ENCODE data around the gene MRPL53. TPM values are rescaled to one million over a fixed set of nuclear protein-coding genes. Genes with fewer than 3 reads are reported as not detected.

Gene MRPL53
- total RNA-seq (100 to 1,000 TPM in 1 of 2 donors, 10 to 100 TPM in 1; 23.3 to 106 TPM), polyA plus RNA-seq (10 to 100 TPM; 70.6 to 70.9 TPM)
- long read RNA-seq, donor 1, transcript MRPL53-201 (3 exons, 1,162 nt): major isoform, 48 of 60 reads
- long read RNA-seq, donor 1, partial matches to known transcripts: 6 of 60 reads
- long read RNA-seq, donor 1, other reads (novel, unspliced or antisense): 0 of 60 reads
- long read RNA-seq, donor 2, transcript MRPL53-201 (3 exons, 1,162 nt): major isoform, 30 of 32 reads
- long read RNA-seq, donor 2, partial matches to known transcripts: 0 of 32 reads
- long read RNA-seq, donor 2, other reads (novel, unspliced or antisense): 0 of 32 reads
- long read RNA-seq, donor 3, transcript MRPL53-201 (3 exons, 1,162 nt): major isoform, 24 of 26 reads
- long read RNA-seq, donor 3, partial matches to known transcripts: 0 of 26 reads
- long read RNA-seq, donor 3, other reads (novel, unspliced or antisense): 0 of 26 reads
- long read RNA-seq, donor 4, transcript MRPL53-201 (3 exons, 1,162 nt): major isoform, 34 of 37 reads
- long read RNA-seq, donor 4, partial matches to known transcripts: 0 of 37 reads
- long read RNA-seq, donor 4, other reads (novel, unspliced or antisense): 0 of 37 reads
- long read RNA-seq, donor 5, transcript MRPL53-202 (2 exons, 386 nt): minor isoform, 6 of 87 reads
- long read RNA-seq, donor 5, transcript MRPL53-201 (3 exons, 1,162 nt): major isoform, 75 of 87 reads
- long read RNA-seq, donor 5, partial matches to known transcripts: 5 of 87 reads
- long read RNA-seq, donor 5, other reads (novel, unspliced or antisense): 0 of 87 reads

DNA sequence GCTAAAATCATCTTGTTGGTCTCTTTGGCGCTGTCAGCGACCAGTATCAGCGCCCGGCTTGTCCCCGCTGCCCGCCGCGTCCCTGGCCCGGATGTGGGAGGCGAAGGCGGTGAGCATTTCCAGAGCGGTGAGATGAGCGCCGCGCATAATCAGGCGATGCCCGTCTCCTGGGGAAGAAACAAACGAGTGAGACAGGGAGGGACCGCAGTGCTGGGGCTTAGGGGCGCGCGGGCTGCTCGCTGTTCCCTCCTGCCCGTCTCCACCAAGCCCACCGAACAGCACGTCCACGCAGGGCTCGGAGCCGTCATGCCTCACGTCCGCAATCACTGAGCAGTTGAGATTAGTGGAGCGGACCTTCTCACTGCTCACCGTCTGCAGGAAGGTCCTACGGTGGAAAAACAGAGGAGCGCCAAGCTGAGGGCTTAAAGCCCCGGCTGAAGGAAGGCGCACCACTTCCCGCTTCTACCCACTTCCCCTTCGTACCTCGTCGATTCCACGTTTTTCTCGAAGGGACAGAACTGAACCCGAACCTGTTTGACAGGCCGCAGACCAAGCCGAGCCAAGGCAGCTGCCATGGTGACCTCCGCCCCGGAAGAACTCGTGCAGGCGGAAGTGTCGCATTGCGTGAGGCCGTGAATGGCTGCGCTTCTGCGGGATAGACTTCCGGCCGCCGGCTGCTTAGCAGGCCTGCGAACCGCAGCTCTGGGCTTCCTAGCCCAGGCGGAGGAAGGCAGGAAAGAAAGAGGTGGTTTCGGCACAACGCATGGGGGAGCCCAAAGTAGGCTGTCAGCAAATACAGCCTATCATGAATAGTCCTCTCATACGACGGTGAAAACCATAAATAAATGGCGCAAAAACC is at the start of gene MRPL53:
TSS of gene MRPL53 (minus strand) at position 595 of the 859 bp plus-strand sequence. CDS start at position 575, 20 bp downstream.
- peak within 1 kb of the TSS; percentile 63 to 83 for H3K9ac ChIP-seq (ENCODE audit: insufficient read depth in 1 of 2, low read length in 2 of 2)
- no peaks in the 10 kb centered on the region for H3K9me3 ChIP-seq (ENCODE audit: control insufficient read depth in 4 of 4, insufficient read depth in 3 of 4, low read length in 3 of 4)
- WGBS, 2 donors: 0 to 1% methylated on average over 65 to 66 of the region's 66 CpGs
- H3K27me3 ChIP-seq (ENCODE audit: control insufficient read depth in 3 of 3, insufficient read depth in 3 of 3, low read length in 2 of 3): no peaks in the 10 kb centered on the region
- H3K27ac ChIP-seq (ENCODE audit: low read depth in 1 of 2, low read length in 1 of 2): peak within 1 kb of the TSS; percentile 88 to 95
- ATAC-seq (ENCODE audit: insufficient read depth, low FRiP score) (peak; percentile 94), DNase-seq (peak; percentile 96 to 98 (median 97))
- TF ChIP-seq, protein P1, sequence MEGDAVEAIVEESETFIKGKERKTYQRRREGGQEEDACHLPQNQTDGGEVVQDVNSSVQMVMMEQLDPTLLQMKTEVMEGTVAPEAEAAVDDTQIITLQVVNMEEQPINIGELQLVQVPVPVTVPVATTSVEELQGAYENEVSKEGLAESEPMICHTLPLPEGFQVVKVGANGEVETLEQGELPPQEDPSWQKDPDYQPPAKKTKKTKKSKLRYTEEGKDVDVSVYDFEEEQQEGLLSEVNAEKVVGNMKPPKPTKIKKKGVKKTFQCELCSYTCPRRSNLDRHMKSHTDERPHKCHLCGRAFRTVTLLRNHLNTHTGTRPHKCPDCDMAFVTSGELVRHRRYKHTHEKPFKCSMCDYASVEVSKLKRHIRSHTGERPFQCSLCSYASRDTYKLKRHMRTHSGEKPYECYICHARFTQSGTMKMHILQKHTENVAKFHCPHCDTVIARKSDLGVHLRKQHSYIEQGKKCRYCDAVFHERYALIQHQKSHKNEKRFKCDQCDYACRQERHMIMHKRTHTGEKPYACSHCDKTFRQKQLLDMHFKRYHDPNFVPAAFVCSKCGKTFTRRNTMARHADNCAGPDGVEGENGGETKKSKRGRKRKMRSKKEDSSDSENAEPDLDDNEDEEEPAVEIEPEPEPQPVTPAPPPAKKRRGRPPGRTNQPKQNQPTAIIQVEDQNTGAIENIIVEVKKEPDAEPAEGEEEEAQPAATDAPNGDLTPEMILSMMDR (IDR thresholded peaks at IDR 0.05; ENCODE audit: control extremely low read depth, extremely low read depth): no peak
- peaks cover 6 to 20% (median 9%) of the 10 kb centered on the region in 4 donors for H3K36me3 ChIP-seq (ENCODE audit: control insufficient read depth in 4 of 4, insufficient read depth in 4 of 4, low read length in 4 of 4)
- H3K4me3 ChIP-seq: peak within 1 kb of the TSS; percentile 73
- H3K4me1 ChIP-seq (ENCODE audit: control insufficient read depth in 5 of 5, insufficient read depth in 5 of 5, low read length in 5 of 5): peaks cover 3 to 15% (median 7%) of the 10 kb centered on the region in 5 donors

DNA sequence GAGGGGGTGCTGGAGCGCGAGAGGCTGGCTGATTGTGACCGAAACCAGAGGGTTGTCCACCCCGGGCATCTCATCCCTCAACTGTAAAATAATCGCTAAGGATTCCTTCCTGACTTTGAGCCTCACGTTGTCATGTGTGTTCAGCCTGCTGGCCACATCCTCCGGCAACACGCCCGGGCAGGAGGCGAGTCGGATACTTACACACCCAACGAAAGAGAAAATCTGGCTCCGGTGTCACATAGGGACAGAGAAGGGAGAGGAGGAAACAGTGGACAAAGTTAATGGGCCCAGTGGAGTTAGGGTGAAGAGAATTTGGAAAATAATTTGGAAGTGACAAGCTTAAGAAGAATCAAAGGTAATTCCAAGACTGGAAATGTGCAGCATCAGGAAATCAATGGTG is 44.2 kb upstream of the MRPL53 start:
- 67 to 68% methylated on average over 13 of the region's 13 CpGs for WGBS, 2 donors
- peaks cover 0 to 14% (median 0%) of the 10 kb centered on the region in 4 donors for H3K9me3 ChIP-seq (ENCODE audit: control insufficient read depth in 4 of 4, insufficient read depth in 3 of 4, low read length in 3 of 4)
- H3K4me1 ChIP-seq (ENCODE audit: control insufficient read depth in 5 of 5, insufficient read depth in 5 of 5, low read length in 5 of 5): peaks cover 0 to 21% (median 0%) of the 10 kb centered on the region in 5 donors
- H3K4me3 ChIP-seq: no peak overlapping the region
- TF ChIP-seq, protein P1 (IDR thresholded peaks at IDR 0.05; ENCODE audit: control extremely low read depth, extremely low read depth): no peak
- no peaks in the 10 kb centered on the region for H3K36me3 ChIP-seq (ENCODE audit: control insufficient read depth in 4 of 4, insufficient read depth in 4 of 4, low read length in 4 of 4)
- ATAC-seq (ENCODE audit: insufficient read depth, low FRiP score) (no peak), DNase-seq (no peak)
- peaks cover 9 to 76% (median 70%) of the 10 kb centered on the region in 3 donors for H3K27me3 ChIP-seq (ENCODE audit: control insufficient read depth in 3 of 3, insufficient read depth in 3 of 3, low read length in 2 of 3)
- no peak overlapping the region for H3K9ac ChIP-seq (ENCODE audit: insufficient read depth in 1 of 2, low read length in 2 of 2)
- H3K27ac ChIP-seq (ENCODE audit: low read depth in 1 of 2, low read length in 1 of 2): no peak overlapping the region

DNA sequence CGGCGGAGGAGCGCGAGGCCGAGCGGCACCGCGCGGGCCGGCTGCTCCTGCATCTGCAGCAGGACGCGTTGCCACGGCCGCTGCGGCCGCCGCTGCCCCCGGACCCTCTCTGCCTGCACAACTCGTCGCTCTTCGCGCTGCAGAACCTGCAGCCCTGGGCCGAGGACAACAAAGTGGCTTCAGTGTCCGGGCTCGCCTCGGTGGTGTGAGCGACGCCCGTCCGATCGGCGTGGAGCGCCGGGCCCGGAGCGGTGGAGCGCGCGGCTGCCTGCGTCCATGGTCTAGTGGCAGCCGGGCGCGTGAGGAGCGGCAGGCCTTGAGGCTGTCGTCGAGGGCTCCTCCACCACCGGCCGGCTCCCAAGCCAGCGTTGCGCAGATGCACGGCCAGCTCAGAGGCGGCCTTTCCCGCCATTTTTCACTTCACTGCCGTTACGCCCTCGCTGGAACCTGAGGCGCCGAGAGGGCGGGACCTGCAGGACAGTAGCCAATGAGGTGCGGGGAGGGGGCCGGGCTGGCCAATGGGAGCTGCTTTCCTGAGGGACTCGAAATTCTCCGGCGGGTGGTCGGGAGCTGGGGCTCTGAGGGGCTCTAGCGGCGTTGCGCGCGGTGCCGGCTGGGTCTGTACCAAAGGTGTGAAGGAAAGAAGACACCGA is 43.6 kb upstream of the MRPL53 start:
- DNase-seq (peak; percentile 63 to 80 (median 67)), ATAC-seq (ENCODE audit: insufficient read depth, low FRiP score) (no peak)
- H3K36me3 ChIP-seq (ENCODE audit: control insufficient read depth in 4 of 4, insufficient read depth in 4 of 4, low read length in 4 of 4): no peaks in the 10 kb centered on the region

More for the DNA sequence above, 43.6 kb upstream of the MRPL53 start:
- Histone ChIP-seq H3K27ac (ENCODE audit: low read depth in 1 of 2, low read length in 1 of 2) (no peak overlapping the region), H3K4me1 (ENCODE audit: control insufficient read depth in 5 of 5, insufficient read depth in 5 of 5, low read length in 5 of 5) (peaks cover 0 to 21% (median 0%) of the 10 kb centered on the region in 5 donors), H3K4me3 (peak overlapping the region; percentile 11), H3K27me3 (ENCODE audit: control insufficient read depth in 3 of 3, insufficient read depth in 3 of 3, low read length in 2 of 3) (peaks cover 9 to 82% (median 76%) of the 10 kb centered on the region in 3 donors), H3K9me3 (ENCODE audit: control insufficient read depth in 4 of 4, insufficient read depth in 3 of 4, low read length in 3 of 4) (peaks cover 0 to 14% (median 0%) of the 10 kb centered on the region in 4 donors), H3K9ac (ENCODE audit: insufficient read depth in 1 of 2, low read length in 2 of 2) (no peak overlapping the region)
- WGBS, 2 donors: 2 to 5% methylated on average over 60 to 72 of the region's 72 CpGs
- TF ChIP-seq, protein P1 (IDR thresholded peaks at IDR 0.05; ENCODE audit: control extremely low read depth, extremely low read depth): no peak

Data from lung (tissue), 16 donors.